ENCODE measurements around the gene PCYT1A. TPM values are rescaled to one million over a fixed set of nuclear protein-coding genes. Genes with fewer than 3 reads are reported as not detected.

Gene PCYT1A
- total and polyA plus RNA-seq, 2 of the 13 experiments (the other 11 are each of a cell fraction or from before 2014, with no cell fraction given) = 26.4 to 45.3 TPM

DNA sequence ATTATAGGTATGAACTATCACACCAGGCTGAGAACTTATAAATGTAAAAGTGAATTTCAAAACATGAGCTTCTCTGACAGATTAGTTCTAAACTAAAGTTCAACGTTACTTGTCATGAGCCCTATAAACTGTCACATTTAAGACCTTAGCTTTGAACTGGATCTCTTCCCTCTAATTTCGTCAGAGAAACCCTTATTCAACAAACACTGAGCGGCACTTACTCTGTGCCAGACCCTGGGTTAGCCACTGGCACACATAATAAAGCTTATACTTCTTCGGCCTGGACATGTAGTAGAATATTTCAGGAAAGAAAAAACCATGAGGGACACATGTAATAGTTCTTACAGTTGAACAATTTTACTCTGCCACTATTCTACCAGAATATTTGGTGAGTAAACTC, 5.6 kb downstream of the PCYT1A start:
- 0 out of 2 replicates have a peak, but pooled peaks have one; percentile 23 for TF ChIP-seq ZNF7 (CRISPR knock-in tag; IDR thresholded peaks at IDR 0.05)
- 0 out of 2 replicates have a peak, but pooled peaks have one; percentile 10 for TF ChIP-seq ZNF770 (CRISPR knock-in tag; IDR thresholded peaks at IDR 0.05)
- no peak for TF ChIP-seq BRD4 (CRISPR knock-in tag; IDR thresholded peaks at IDR 0.05)
- Histone ChIP-seq H3K9ac (ENCODE audit: insufficient read depth, low read depth, low read length) (no peak overlapping the region), H3K4me1 (ENCODE audit: insufficient read depth, low read length) (peaks cover 79% of the 10 kb centered on the region), H3K9me3 (ENCODE audit: low read length) (no peaks in the 10 kb centered on the region), H3K36me3 (replicated peaks in 1 of 2; ENCODE audit: control insufficient read depth in 1 of 2, insufficient read depth in 2 of 2, low read length in 2 of 2) (no peaks in the 10 kb centered on the region), H4K20me1 (ENCODE audit: insufficient read depth, low read length) (no peaks in the 10 kb centered on the region), H3K4me3 (replicated peaks in 1 of 3; ENCODE audit: insufficient read depth in 1 of 3, low read depth in 2 of 3, low read length in 3 of 3) (no peak overlapping the region), H3K27me3 (ENCODE audit: control insufficient read depth in 1 of 2, insufficient read depth in 2 of 2, low read length in 2 of 2) (no peaks in the 10 kb centered on the region; a peak in 1 of 5 replicates), H3K27ac (ENCODE audit: extremely low read length, insufficient read depth, low read length) (peak overlapping the region; percentile 83), H3K4me2 (ENCODE audit: low read depth, low read length) (no peak overlapping the region), H2AFZ (ENCODE audit: low read length) (no peak overlapping the region), H3K79me2 (ENCODE audit: insufficient read depth, low read length) (peaks cover 68% of the 10 kb centered on the region)
- no peak for DNase-seq (ENCODE audit: low spot score)
- ATAC-seq = no peak
- ChIA-PET POLR2A (interaction anchor here (1.5 kb wide), 1 partner anchor 36 kb away, joined by 4 read pairs; the partner anchor contains the start of gene DYNLT2B), CTCF (ENCODE audit: low intra/inter-chr PET ratio, low total read pairs) (no interaction called here)
- no TSS peak for BruUV-seq (replicated peaks)
- 75% methylated on average over 4 of the region's 4 CpGs for WGBS (ENCODE audit: low lambda C conversion rate)
- in situ Hi-C loops (cut with HindIII; ENCODE audit: extremely low pct_ligation_motif_present, low pct_unique_long_range_greater_than_20kb) = no loop called here
- intact Hi-C loops (cut with micrococcal nuclease; ENCODE audit: unreplicated experiment) = no loop called here
- no peak for FAIRE-seq

DNA sequence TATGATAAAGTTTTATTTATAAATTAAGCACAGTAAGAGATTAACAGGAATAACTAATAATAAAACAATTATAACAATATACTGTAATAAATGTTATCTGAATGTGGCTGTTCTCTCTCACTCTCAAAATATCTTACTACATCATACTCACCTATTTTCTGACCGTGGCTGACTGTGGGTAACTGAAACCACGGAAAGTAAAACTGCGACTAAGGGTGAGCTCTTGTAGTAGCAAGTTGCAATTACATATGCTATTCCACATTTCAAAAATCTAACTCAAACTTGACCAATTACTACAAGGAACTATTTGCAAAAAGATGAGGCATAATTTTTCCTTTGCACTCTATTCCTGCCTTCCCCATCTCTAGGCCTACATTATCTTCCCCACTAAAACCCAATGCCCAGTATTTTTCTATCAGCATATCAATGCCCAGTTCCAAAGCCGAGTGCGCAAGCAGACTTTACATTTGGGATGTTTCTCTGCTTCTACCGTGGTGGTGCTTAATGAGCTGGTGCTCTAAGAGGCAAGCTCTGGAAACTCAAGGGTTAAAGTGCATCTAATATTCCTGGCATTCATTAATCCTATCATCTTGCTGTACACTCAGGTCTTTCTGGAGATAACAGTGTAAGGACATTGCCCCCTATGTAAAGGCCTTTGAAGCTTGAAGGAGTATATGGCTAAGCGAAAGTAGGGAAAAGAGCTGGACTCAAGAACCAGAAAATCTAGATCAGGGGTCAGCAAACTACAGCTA, 6.7 kb downstream of the PCYT1A start:
- POLR2A ChIA-PET = interaction anchor here (1.5 kb wide), 1 partner anchor 37 kb away, joined by 4 read pairs; the partner anchor contains the start of gene DYNLT2B
- intact Hi-C loops (cut with micrococcal nuclease; ENCODE audit: unreplicated experiment) (no loop called here), in situ Hi-C loops (cut with HindIII; ENCODE audit: extremely low pct_ligation_motif_present, low pct_unique_long_range_greater_than_20kb) (no loop called here)
- Histone ChIP-seq H3K4me1 (ENCODE audit: insufficient read depth, low read length) (peaks cover 73% of the 10 kb centered on the region), H3K79me2 (ENCODE audit: insufficient read depth, low read length) (peaks cover 64% of the 10 kb centered on the region), H3K9ac (ENCODE audit: insufficient read depth, low read depth, low read length) (peak overlapping the region; percentile 25; the same call in 1 of the 2 replicates), H3K4me2 (ENCODE audit: low read depth, low read length) (peak overlapping the region; percentile 25; the same call in 1 of the 2 replicates), H3K36me3 (replicated peaks in 1 of 2; ENCODE audit: control insufficient read depth in 1 of 2, insufficient read depth in 2 of 2, low read length in 2 of 2) (no peaks in the 10 kb centered on the region), H4K20me1 (ENCODE audit: insufficient read depth, low read length) (no peaks in the 10 kb centered on the region), H3K4me3 (replicated peaks in 1 of 3; ENCODE audit: insufficient read depth in 1 of 3, low read depth in 2 of 3, low read length in 3 of 3) (no peak overlapping the region; a peak in 1 of 6 replicates), H3K27me3 (ENCODE audit: control insufficient read depth in 1 of 2, insufficient read depth in 2 of 2, low read length in 2 of 2) (no peaks in the 10 kb centered on the region), H2AFZ (ENCODE audit: low read length) (no peak overlapping the region), H3K9me3 (ENCODE audit: low read length) (no peaks in the 10 kb centered on the region), H3K27ac (ENCODE audit: extremely low read length, insufficient read depth, low read length) (peak overlapping the region; percentile 83)
- ATAC-seq = no peak
- no peak for DNase-seq (ENCODE audit: low spot score)
- BruUV-seq (replicated peaks) = no TSS peak
- FAIRE-seq = no peak
- 70% methylated on average over 7 of the region's 7 CpGs for WGBS (ENCODE audit: low lambda C conversion rate)
- TF ChIP-seq ZNF652 (CRISPR knock-in tag; IDR thresholded peaks at IDR 0.05; ENCODE audit: borderline replicate concordance, low read depth) = peak; percentile 88
- TF ChIP-seq, protein P1, sequence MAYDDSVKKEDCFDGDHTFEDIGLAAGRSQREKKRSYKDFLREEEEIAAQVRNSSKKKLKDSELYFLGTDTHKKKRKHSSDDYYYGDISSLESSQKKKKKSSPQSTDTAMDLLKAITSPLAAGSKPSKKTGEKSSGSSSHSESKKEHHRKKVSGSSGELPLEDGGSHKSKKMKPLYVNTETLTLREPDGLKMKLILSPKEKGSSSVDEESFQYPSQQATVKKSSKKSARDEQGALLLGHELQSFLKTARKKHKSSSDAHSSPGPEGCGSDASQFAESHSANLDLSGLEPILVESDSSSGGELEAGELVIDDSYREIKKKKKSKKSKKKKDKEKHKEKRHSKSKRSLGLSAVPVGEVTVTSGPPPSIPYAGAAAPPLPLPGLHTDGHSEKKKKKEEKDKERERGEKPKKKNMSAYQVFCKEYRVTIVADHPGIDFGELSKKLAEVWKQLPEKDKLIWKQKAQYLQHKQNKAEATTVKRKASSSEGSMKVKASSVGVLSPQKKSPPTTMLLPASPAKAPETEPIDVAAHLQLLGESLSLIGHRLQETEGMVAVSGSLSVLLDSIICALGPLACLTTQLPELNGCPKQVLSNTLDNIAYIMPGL (CRISPR knock-in tag; IDR thresholded peaks at IDR 0.05; ENCODE audit: borderline replicate concordance in 1 of 2, low read depth in 1 of 2) = no peak
- TF ChIP-seq MIXL1 (CRISPR knock-in tag; IDR thresholded peaks at IDR 0.05) = 0 out of 2 replicates have a peak, but pooled peaks have one; percentile 10
- CTCF ChIA-PET (ENCODE audit: low intra/inter-chr PET ratio, low total read pairs) = no interaction called here
